Transverse colon (tissue), 4 donors: ENCODE data around the gene SLX4IP. TPM values are rescaled to one million over a fixed set of nuclear protein-coding genes. Genes with fewer than 3 reads are reported as not detected.

Experiments
- DNase-seq: peaks from one replicate; pipeline ENCODE4 v3.0.0-alpha.2; 2019
- H3K27ac ChIP-seq, 4 donors: fragments of 200-600 bp; sonication (generic); 2 replicates each; pipeline ENCODE4 v1.5.1; 2016 to 2018; ENCODE audit warnings: inconsistent platforms in 4 of 4
- H3K27me3 ChIP-seq: fragments of 200-600 bp; sonication (generic); 2 replicates; pipeline ENCODE4 v1.5.1; 2017; ENCODE audit warnings: inconsistent platforms
- H3K36me3 ChIP-seq, 4 donors: fragments of 200-600 bp; sonication (generic); 2 replicates each; pipeline ENCODE4 v1.5.1; 2017 to 2019; ENCODE audit warnings: inconsistent platforms in 4 of 4
- H3K4me1 ChIP-seq, 4 donors: fragments of 200-600 bp; sonication (generic); 2 replicates each; pipeline ENCODE4 v1.5.1; 2017 to 2020; ENCODE audit warnings: inconsistent platforms in 4 of 4
- H3K4me3 ChIP-seq, 4 donors: fragments of 200-600 bp; sonication (generic); 1 replicate in 1 of 4; 2 replicates in 3 of 4; pipeline versions ENCODE4 v1.5.1 to v1.6.1; 2017 to 2019; ENCODE audit warnings: inconsistent platforms in 4 of 4
- H3K9me3 ChIP-seq, 2 donors: fragments of 200-600 bp; sonication (generic); 2 replicates each; pipeline ENCODE4 v1.5.1; 2017 to 2019; ENCODE audit warnings: inconsistent platforms in 2 of 2
- CTCF ChIP-seq, 5 experiments: fragments of 200-600 bp in 3 of 5; fragments of 450-650 bp in 2 of 5; sonication (generic) in 3 of 5; IDR thresholded peaks; 1 replicate in 2 of 5; 2 replicates in 3 of 5; pipeline ENCODE4 v1.5.1; 2016 to 2017; ENCODE audit warnings: antibody characterized with exemption in 5 of 5, inconsistent platforms in 3 of 5, mild to moderate bottlenecking in 2 of 5, moderate library complexity in 1 of 5
- EP300 ChIP-seq: sonication (generic); formaldehyde crosslinking; IDR thresholded peaks from one replicate; pipeline ENCODE4 v1.6.1; 2017; ENCODE audit warnings: antibody characterized with exemption, low read depth
- POLR2A ChIP-seq: fragments of 450-650 bp; IDR thresholded peaks from one replicate; pipeline ENCODE4 v1.6.1; 2016; ENCODE audit warnings: antibody characterized with exemption, mild to moderate bottlenecking, moderate library complexity
- POLR2AphosphoS5 ChIP-seq, 3 donors: sonication (generic); formaldehyde crosslinking; IDR thresholded peaks; one replicate each; pipeline ENCODE4 v1.6.1; 2016; ENCODE audit warnings: antibody characterized with exemption in 3 of 3
- whole genome bisulfite sequencing, 2 donors: methylation state at CpG; one replicate each; pipeline ENCODE4 v1.1.5; 2018; ENCODE audit warnings: low coverage in 1 of 2; 5-methylcytosine and 5-hydroxymethylcytosine counted together
- in situ Hi-C, 4 donors: fragments of 200-750 bp; cut with MboI; loops; one replicate each; pipeline versions ENCODE4 v1.15.0 to v1.15.1; 2017; ENCODE audit warnings: low sequenced_read_pairs in 3 of 4, low pct_ligation_motif_present in 1 of 4, low pct_unique_long_range_greater_than_20kb in 1 of 4
- intact Hi-C: fragments of 100-400 bp; cut with DNase I; formaldehyde crosslinking; loops from one replicate; pipeline ENCODE4 v1.15.1; 2023; ENCODE audit warnings: low total_unique reads
- total RNA-seq, 4 donors: library from RNA; depleted of rRNA; stranded (reverse); fragments of >200 nt; gene quantifications; one replicate each; pipeline ENCODE4 v1.1.0, GENCODE V29; 2016

The SLX4IP gene
- total RNA-seq, 4 donors from 2014 or later = 5.4 to 8.4 (median 7.5) TPM

GRCh38 chr20:10430000-10430466, 5.1 kb upstream of the SLX4IP start:
- peak overlapping the region; percentile 2 to 12 (median 8) for H3K27ac ChIP-seq
- in situ Hi-C loops = loop anchor here in 3 of 4 donors (5.0 to 25.0 kb wide), 3 partner anchors 443 to 453 kb away; no protein-coding TSS in a partner anchor

GRCh38 chr20:10430704-10431103, 4.4 kb upstream of the SLX4IP start:
- H3K27me3 ChIP-seq = no peaks in the 10 kb centered on the region
- H3K9me3 ChIP-seq = no peaks in the 10 kb centered on the region
- in situ Hi-C loops = loop anchor here in 1 of 4 donors (25.0 kb wide), 1 partner anchor 443 kb away; no protein-coding TSS in a partner anchor
- H3K4me1 ChIP-seq = peaks cover 13 to 51% (median 23%) of the 10 kb centered on the region in 4 donors
- H3K36me3 ChIP-seq = no peaks in the 10 kb centered on the region
- H3K27ac ChIP-seq = peak overlapping the region in 1 of 4 donors; percentile 12
- WGBS, 2 donors = 77 to 86% methylated on average over 5 of the region's 5 CpGs
- DNase-seq = no peak
- intact Hi-C loops = no loop called here
- no peak overlapping the region for H3K4me3 ChIP-seq
- no peak for TF ChIP-seq POLR2AphosphoS5 (IDR thresholded peaks at IDR 0.05)
- TF ChIP-seq POLR2A = no peak
- TF ChIP-seq EP300 = no peak

More at GRCh38 chr20:10430000-10430466, 5.1 kb upstream of the SLX4IP start:
- H3K4me3 ChIP-seq = no peak overlapping the region
- TF ChIP-seq EP300 = no peak
- no peak for TF ChIP-seq CTCF (IDR thresholded peaks at IDR 0.05)
- TF ChIP-seq POLR2AphosphoS5 (IDR thresholded peaks at IDR 0.05) = no peak
- TF ChIP-seq POLR2A = no peak
- H3K9me3 ChIP-seq = no peaks in the 10 kb centered on the region
- H3K4me1 ChIP-seq = peaks cover 13 to 48% (median 22%) of the 10 kb centered on the region in 4 donors
- intact Hi-C loops = loop anchor here (5.0 kb wide), 1 partner anchor 453 kb away; no protein-coding TSS in a partner anchor
- DNase-seq = no peak
- H3K36me3 ChIP-seq = no peaks in the 10 kb centered on the region
- H3K27me3 ChIP-seq = no peaks in the 10 kb centered on the region

GRCh38 chr20:10432079-10432478, 3.0 kb upstream of the SLX4IP start:
- H3K27ac ChIP-seq = no peak overlapping the region
- in situ Hi-C loops (loop anchor here in 1 of 4 donors (25.0 kb wide), 1 partner anchor 445 kb away; no protein-coding TSS in a partner anchor), intact Hi-C loops (no loop called here)
- 74% methylated on average over 1 of the region's 1 CpG; no CpG with 5 or more reads in 1 of the 2 donors for WGBS, 2 donors
- no peak overlapping the region for H3K4me3 ChIP-seq
- no peaks in the 10 kb centered on the region for H3K9me3 ChIP-seq
- H3K4me1 ChIP-seq = peaks cover 13 to 55% (median 25%) of the 10 kb centered on the region in 4 donors
- DNase-seq = no peak
- TF ChIP-seq CTCF (IDR thresholded peaks at IDR 0.05) (no peak), EP300 (no peak), POLR2A (no peak), POLR2AphosphoS5 (IDR thresholded peaks at IDR 0.05) (no peak)
- H3K36me3 ChIP-seq = no peaks in the 10 kb centered on the region
- no peaks in the 10 kb centered on the region for H3K27me3 ChIP-seq

- WGBS, 2 donors = 60% methylated on average over 30 of the region's 30 CpGs; no CpG with 5 or more reads in 1 of the 2 donors
- Histone ChIP-seq H3K27me3 (no peaks in the 10 kb centered on the region), H3K36me3 (no peaks in the 10 kb centered on the region), H3K9me3 (no peaks in the 10 kb centered on the region), H3K27ac (peak overlapping the region; percentile 94 to 97 (median 94)), H3K4me3 (peak overlapping the region; percentile 71 to 86 (median 78)), H3K4me1 (peaks cover 13 to 55% (median 25%) of the 10 kb centered on the region in 4 donors)
- in situ Hi-C loops (loop anchor here in 1 of 4 donors (25.0 kb wide), 1 partner anchor 446 kb away; no protein-coding TSS in a partner anchor), intact Hi-C loops (no loop called here)
- no peak for DNase-seq
- TF ChIP-seq CTCF (IDR thresholded peaks at IDR 0.05) = no peak
- no peak for TF ChIP-seq POLR2A
- no peak for TF ChIP-seq POLR2AphosphoS5 (IDR thresholded peaks at IDR 0.05)
- no peak for TF ChIP-seq EP300
Measured at GRCh38 chr20:10433014-10433622, 2.0 kb upstream of the SLX4IP start.
